ENCODE results near the gene NEURL1.
"Not testable (repeated sequence)": the region's sequence is repeated elsewhere in the genome, so short reads cannot be mapped to it uniquely, and the experiment has no call there.

Gene NEURL1

GRCh38 chr10:103632247-103632642 is 138.7 kb downstream of the NEURL1 start:
- DNase-seq, result no peak

GRCh38 chr10:103632871-103633270 is 139.4 kb downstream of the NEURL1 start:
- not testable (repeated sequence) for DNase-seq

- DNase-seq, result no peak
Observed at GRCh38 chr10:103633846-103634245, 140.3 kb downstream of the NEURL1 start.

DNA sequence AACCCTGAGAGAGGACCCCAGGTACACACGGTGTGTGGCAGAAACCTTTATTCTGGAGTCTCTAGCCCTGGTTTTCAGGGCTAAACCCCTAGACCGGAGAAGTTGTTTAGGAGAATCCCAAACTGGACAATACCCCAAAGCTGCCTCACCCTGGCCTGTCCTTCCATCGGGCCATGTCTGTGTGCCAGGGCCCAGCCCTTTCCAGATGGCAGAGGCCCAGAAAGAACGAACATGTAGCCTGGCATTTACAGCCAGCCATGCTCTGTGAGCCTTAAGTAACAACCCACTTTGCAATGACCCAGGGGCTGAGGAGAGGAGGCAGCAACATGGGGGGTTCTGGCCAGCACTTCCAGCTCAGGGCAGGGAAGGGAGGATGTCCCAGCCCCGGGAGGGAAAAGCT is 142.1 kb downstream of the NEURL1 start:
- DNase-seq, result no peak

GRCh38 chr10:103636492-103636891 is 143.0 kb downstream of the NEURL1 start:
- no peak for DNase-seq

DNA sequence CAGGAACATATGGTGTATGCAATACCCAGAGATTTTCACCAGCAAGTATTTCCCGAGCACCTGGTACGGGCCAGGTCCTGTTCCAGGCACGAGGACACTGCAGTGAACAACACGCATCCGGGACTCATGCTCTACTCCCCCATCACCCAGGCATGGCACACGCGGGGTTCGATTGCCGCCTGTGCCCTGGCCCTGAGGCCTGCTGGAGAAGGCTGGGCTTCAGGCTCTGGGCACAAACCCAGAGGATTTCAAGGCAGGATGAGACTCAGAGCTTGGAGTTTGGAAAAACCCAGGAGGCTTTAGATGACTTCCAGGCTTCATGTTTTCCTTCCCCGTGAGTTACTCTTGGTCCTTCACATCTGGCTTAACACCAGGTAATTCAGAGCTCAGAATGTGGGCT is 143.5 kb downstream of the NEURL1 start:
- no peak for DNase-seq

DNA sequence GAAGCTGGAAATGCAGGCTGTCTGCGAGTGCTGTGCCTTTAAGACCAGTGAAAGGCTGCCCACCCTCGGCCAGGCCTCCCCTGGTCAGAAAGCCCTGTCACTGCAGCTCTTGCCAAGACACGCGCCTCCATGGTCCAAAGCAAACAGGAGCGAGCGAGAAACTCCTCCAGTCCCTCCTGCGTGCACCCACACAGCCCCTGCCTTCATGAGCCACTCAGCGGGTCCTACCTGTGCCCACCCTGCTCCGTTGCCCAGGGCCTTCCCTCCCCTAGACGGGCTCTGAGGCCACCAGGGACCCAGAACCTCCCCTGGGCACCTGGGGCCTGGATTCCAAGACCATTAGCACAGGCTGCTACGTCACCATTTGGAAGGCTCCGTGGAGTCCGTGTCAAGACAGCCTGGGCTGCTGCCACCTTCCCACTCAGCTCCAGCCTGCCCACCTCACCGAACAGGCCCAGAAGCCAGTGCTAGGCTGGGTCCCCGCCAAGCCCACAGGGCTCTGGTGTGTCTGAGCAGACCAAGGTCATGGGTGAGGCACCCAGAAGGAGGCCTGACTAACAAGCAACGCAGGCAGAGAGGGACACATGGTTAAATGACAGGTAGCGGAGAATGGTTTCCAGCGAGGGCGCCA is 144.5 kb downstream of the NEURL1 start:
- no peak for DNase-seq

DNA sequence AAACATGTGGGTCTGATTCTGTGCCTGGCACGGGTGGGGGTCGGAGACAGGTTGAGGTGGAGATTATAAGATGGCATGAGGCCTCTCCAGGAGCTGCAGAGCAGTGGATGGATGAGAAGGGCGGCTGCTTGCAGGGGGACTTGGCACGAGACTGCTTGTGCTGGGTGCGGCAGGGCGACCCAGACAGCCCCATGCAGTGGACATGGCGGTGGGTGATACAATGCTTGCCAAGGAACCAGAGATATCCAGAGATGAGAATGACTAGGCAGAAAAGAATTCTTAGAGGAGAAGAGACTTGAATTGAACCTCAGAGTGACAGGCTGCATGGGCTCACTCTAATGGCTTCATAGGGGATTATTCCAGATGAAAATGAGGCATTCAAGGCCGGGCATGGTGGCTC is 145.4 kb downstream of the NEURL1 start:
- DNase-seq, result no peak

- DNase-seq, result no peak
Observed at GRCh38 chr10:103640436-103641181, 147.1 kb downstream of the NEURL1 start.

GRCh38 chr10:103641326-103641725 is 147.8 kb downstream of the NEURL1 start:
- no peak for DNase-seq
